ENCODE data around the gene FST.

DNA sequence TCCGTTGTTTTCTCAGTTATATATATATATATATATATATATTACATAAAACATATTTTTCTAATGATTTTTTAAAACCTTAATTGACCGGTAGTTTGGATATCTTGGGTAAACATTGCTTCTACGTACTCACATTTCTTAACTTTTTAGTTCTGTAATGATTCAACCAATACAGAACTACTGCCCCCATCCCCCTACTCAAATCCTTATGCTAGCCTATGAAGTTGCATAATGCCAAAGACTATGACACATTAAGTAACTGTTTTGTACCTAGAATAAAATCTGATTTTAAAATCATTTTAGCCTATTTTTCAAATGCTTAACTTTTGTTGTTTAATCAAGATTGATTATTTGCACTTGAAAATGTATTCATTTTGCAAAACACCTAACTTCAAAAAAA, 4.4 kb upstream of the FST start:
- TF ChIP-seq EZH2 (IDR thresholded peaks at IDR 0.05) (no peak), POLR2AphosphoS5 (IDR thresholded peaks at IDR 0.05; ENCODE audit: borderline replicate concordance, low read depth, low read length) (no peak)

All from SK-N-MC (cell line).